Measurements from ENCODE around the gene OR1L4.

Gene OR1L4

GRCh38 chr9:122719218-122719617 lies 4.6 kb upstream of the OR1L4 start:
- H3K4me3 ChIP-seq (ENCODE audit: low read depth in 1 of 2, low read length in 2 of 2) = no peak overlapping the region
- ATAC-seq (ENCODE audit: insufficient read depth, low read depth) (no peak), DNase-seq (no peak)
- H2AFZ ChIP-seq (ENCODE audit: low read depth, low read length) = no peak overlapping the region
- no peaks in the 10 kb centered on the region for H3K9me3 ChIP-seq (ENCODE audit: insufficient read depth, low read length, severe bottlenecking)
- no peak for TF ChIP-seq EZH2 (IDR thresholded peaks at IDR 0.05; ENCODE audit: borderline replicate concordance, low read depth, low read length, severe bottlenecking)
- TF ChIP-seq CTCF (IDR thresholded peaks at IDR 0.05; ENCODE audit: borderline replicate concordance, extremely low read depth, low read length, poor library complexity, severe bottlenecking) = no peak
- H3K79me2 ChIP-seq (ENCODE audit: insufficient read depth, low read length) = no peaks in the 10 kb centered on the region
- H3K36me3 ChIP-seq (ENCODE audit: insufficient read depth, low read length) = no peaks in the 10 kb centered on the region
- H3K4me1 ChIP-seq (ENCODE audit: insufficient read depth, low read length) = no peaks in the 10 kb centered on the region
- H3K4me2 ChIP-seq (ENCODE audit: insufficient read depth, low read length) = no peak overlapping the region
- no peaks in the 10 kb centered on the region for H4K20me1 ChIP-seq (ENCODE audit: insufficient read depth, low read length)
- H3K9ac ChIP-seq (ENCODE audit: low read depth, low read length) = no peak overlapping the region
- no peak overlapping the region for H3K27ac ChIP-seq (ENCODE audit: low read length)
- no peaks in the 10 kb centered on the region for H3K27me3 ChIP-seq (ENCODE audit: insufficient read depth, low read length, poor library complexity)

- Histone ChIP-seq H3K9ac (ENCODE audit: low read depth, low read length) (no peak within 1 kb of the TSS), H3K4me1 (ENCODE audit: insufficient read depth, low read length) (no peaks in the 10 kb centered on the region), H3K27me3 (ENCODE audit: insufficient read depth, low read length, poor library complexity) (no peaks in the 10 kb centered on the region), H3K79me2 (ENCODE audit: insufficient read depth, low read length) (no peaks in the 10 kb centered on the region), H4K20me1 (ENCODE audit: insufficient read depth, low read length) (no peaks in the 10 kb centered on the region), H2AFZ (ENCODE audit: low read depth, low read length) (no peak within 1 kb of the TSS), H3K36me3 (ENCODE audit: insufficient read depth, low read length) (no peaks in the 10 kb centered on the region), H3K4me2 (ENCODE audit: insufficient read depth, low read length) (no peak within 1 kb of the TSS), H3K9me3 (ENCODE audit: insufficient read depth, low read length, severe bottlenecking) (no peaks in the 10 kb centered on the region), H3K4me3 (ENCODE audit: low read depth in 1 of 2, low read length in 2 of 2) (no peak within 1 kb of the TSS), H3K27ac (ENCODE audit: low read length) (no peak within 1 kb of the TSS)
- TF ChIP-seq EZH2 (IDR thresholded peaks at IDR 0.05; ENCODE audit: borderline replicate concordance, low read depth, low read length, severe bottlenecking) (no peak), CTCF (IDR thresholded peaks at IDR 0.05; ENCODE audit: borderline replicate concordance, extremely low read depth, low read length, poor library complexity, severe bottlenecking) (no peak)
- DNase-seq = no peak
- ATAC-seq (ENCODE audit: insufficient read depth, low read depth) = no peak
Measured at GRCh38 chr9:122742003-122742402, 18.2 kb downstream of the OR1L4 start, which contains the start of gene OR1L6. OR1L6 (plus strand) TSS chr9:122742303; CDS start chr9:122749848, 7,545 bp downstream.

- ATAC-seq (ENCODE audit: insufficient read depth, low read depth) = no peak
- Histone ChIP-seq H3K4me3 (ENCODE audit: low read depth in 1 of 2, low read length in 2 of 2) (no peak overlapping the region), H3K9me3 (ENCODE audit: insufficient read depth, low read length, severe bottlenecking) (no peaks in the 10 kb centered on the region), H3K4me2 (ENCODE audit: insufficient read depth, low read length) (no peak overlapping the region), H2AFZ (ENCODE audit: low read depth, low read length) (no peak overlapping the region), H3K27ac (ENCODE audit: low read length) (no peak overlapping the region), H3K4me1 (ENCODE audit: insufficient read depth, low read length) (no peaks in the 10 kb centered on the region), H3K79me2 (ENCODE audit: insufficient read depth, low read length) (no peaks in the 10 kb centered on the region), H3K9ac (ENCODE audit: low read depth, low read length) (no peak overlapping the region), H3K36me3 (ENCODE audit: insufficient read depth, low read length) (no peaks in the 10 kb centered on the region), H4K20me1 (ENCODE audit: insufficient read depth, low read length) (no peaks in the 10 kb centered on the region), H3K27me3 (ENCODE audit: insufficient read depth, low read length, poor library complexity) (no peaks in the 10 kb centered on the region)
- TF ChIP-seq EZH2 (IDR thresholded peaks at IDR 0.05; ENCODE audit: borderline replicate concordance, low read depth, low read length, severe bottlenecking) (no peak), CTCF (IDR thresholded peaks at IDR 0.05; ENCODE audit: borderline replicate concordance, extremely low read depth, low read length, poor library complexity, severe bottlenecking) (no peak)
- DNase-seq = no peak
Measured at GRCh38 chr9:122754825-122755224, 31.0 kb downstream of the OR1L4 start.

GRCh38 chr9:122767817-122768216 lies 44.0 kb downstream of the OR1L4 start:
- Histone ChIP-seq H3K27ac (ENCODE audit: low read length) (no peak overlapping the region), H3K9me3 (ENCODE audit: insufficient read depth, low read length, severe bottlenecking) (no peaks in the 10 kb centered on the region), H4K20me1 (ENCODE audit: insufficient read depth, low read length) (no peaks in the 10 kb centered on the region), H3K27me3 (ENCODE audit: insufficient read depth, low read length, poor library complexity) (no peaks in the 10 kb centered on the region), H3K4me1 (ENCODE audit: insufficient read depth, low read length) (no peaks in the 10 kb centered on the region), H3K79me2 (ENCODE audit: insufficient read depth, low read length) (no peaks in the 10 kb centered on the region), H3K4me2 (ENCODE audit: insufficient read depth, low read length) (no peak overlapping the region), H3K36me3 (ENCODE audit: insufficient read depth, low read length) (no peaks in the 10 kb centered on the region), H3K4me3 (ENCODE audit: low read depth in 1 of 2, low read length in 2 of 2) (no peak overlapping the region), H3K9ac (ENCODE audit: low read depth, low read length) (no peak overlapping the region), H2AFZ (ENCODE audit: low read depth, low read length) (no peak overlapping the region)
- ATAC-seq (ENCODE audit: insufficient read depth, low read depth) = no peak
- no peak for TF ChIP-seq CTCF (IDR thresholded peaks at IDR 0.05; ENCODE audit: borderline replicate concordance, extremely low read depth, low read length, poor library complexity, severe bottlenecking)
- TF ChIP-seq EZH2 (IDR thresholded peaks at IDR 0.05; ENCODE audit: borderline replicate concordance, low read depth, low read length, severe bottlenecking) = no peak
- no peak for DNase-seq

All from DND-41 (cell line).